Calu3 (cell line): Measurements from ENCODE around the gene MRNIP. TPM values are rescaled to one million over a fixed set of nuclear protein-coding genes. Genes with fewer than 3 reads are reported as not detected.
"Not testable (repeated sequence)": the region's sequence is repeated elsewhere in the genome, so short reads cannot be mapped to it uniquely, and the experiment has no call there.

Experiments used
- BruUV-seq: library from RNA; stranded (reverse); fragments of 400-500 nt; replicated peaks from 2 replicates; lab custom pipeline; 2021; lab: Mats Ljungman, UMichigan
- CTCF ChIA-PET: fragments of 300-600 bp; sonication (Branson Sonifier 250); formaldehyde crosslinking; loops from one replicate; lab custom pipeline; 2022; ENCODE audit warnings: antibody characterized with exemption; lab: Charles Lee
- DNase-seq: peaks from one replicate; pipeline ENCODE4 v3.0.0; 2022
- H3K27ac Mint-ChIP-seq: one replicate; pipeline ENCODE4 v1.8.0; 2022; ENCODE audit warnings: mixed read lengths; ENCODE audit not compliant: unreplicated experiment
- H3K27me3 Mint-ChIP-seq: one replicate; pipeline ENCODE4 v1.8.0; 2022; ENCODE audit warnings: mixed read lengths; ENCODE audit not compliant: unreplicated experiment
- H3K36me3 Mint-ChIP-seq: one replicate; pipeline ENCODE4 v1.8.0; 2022; ENCODE audit warnings: mild to moderate bottlenecking, moderate library complexity, mixed read lengths; ENCODE audit not compliant: insufficient read depth, unreplicated experiment
- H3K4me1 Mint-ChIP-seq: one replicate; pipeline ENCODE4 v1.8.0; 2022; ENCODE audit warnings: mild to moderate bottlenecking, low read depth, mixed read lengths; ENCODE audit not compliant: unreplicated experiment
- H3K4me3 Mint-ChIP-seq: one replicate; pipeline ENCODE4 v1.8.0; 2022; ENCODE audit warnings: mild to moderate bottlenecking, low read depth, moderate library complexity, mixed read lengths; ENCODE audit not compliant: unreplicated experiment
- H3K9me3 Mint-ChIP-seq: one replicate; pipeline ENCODE4 v1.8.0; 2022; ENCODE audit warnings: low read depth, mixed read lengths; ENCODE audit not compliant: unreplicated experiment
- CTCF ChIP-seq: fragments of 200-600 bp; IDR thresholded peaks from one replicate; pipeline ENCODE4 v1.8.0; 2022; ENCODE audit warnings: antibody characterized with exemption; ENCODE audit not compliant: unreplicated experiment
- intact Hi-C: fragments of 100-400 bp; cut with micrococcal nuclease; formaldehyde crosslinking; loops from one replicate; pipeline ENCODE4 v1.10.0; 2022; ENCODE audit not compliant: unreplicated experiment
- total RNA-seq: library from RNA; stranded (reverse); gene quantifications from 2 replicates; pipeline ENCODE4 v1.2.3, GENCODE V29; 2022

Gene MRNIP
- total RNA-seq, 1 experiment from 2014 or later, result 47.1 TPM

GRCh38 chr5:179874136-179874535 lies 15.5 kb upstream of the MRNIP start:
- intact Hi-C loops, result no loop called here
- H3K36me3 Mint-ChIP-seq, result peaks cover 45% of the 10 kb centered on the region
- no peaks in the 10 kb centered on the region for H3K27me3 Mint-ChIP-seq
- H3K4me3 Mint-ChIP-seq, result no peak overlapping the region
- H3K27ac Mint-ChIP-seq, result no peak overlapping the region
- CTCF ChIA-PET, result no interaction called here
- no peaks in the 10 kb centered on the region for H3K4me1 Mint-ChIP-seq
- no peaks in the 10 kb centered on the region for H3K9me3 Mint-ChIP-seq
- no peak for DNase-seq
- no TSS peak for BruUV-seq
- TF ChIP-seq CTCF, result no peak

GRCh38 chr5:179873588-179874110 lies 15.0 kb upstream of the MRNIP start:
- peaks cover 49% of the 10 kb centered on the region for H3K36me3 Mint-ChIP-seq
- CTCF ChIA-PET, result no interaction called here

GRCh38 chr5:179872828-179873575 lies 14.4 kb upstream of the MRNIP start:
- no peaks in the 10 kb centered on the region for H3K27me3 Mint-ChIP-seq
- no TSS peak for BruUV-seq
- no peak overlapping the region for H3K27ac Mint-ChIP-seq
- peaks cover 55% of the 10 kb centered on the region for H3K36me3 Mint-ChIP-seq
- intact Hi-C loops, result no loop called here
- no peak for TF ChIP-seq CTCF
- H3K4me1 Mint-ChIP-seq, result no peaks in the 10 kb centered on the region
- H3K4me3 Mint-ChIP-seq, result no peak overlapping the region
- H3K9me3 Mint-ChIP-seq, result no peaks in the 10 kb centered on the region
- DNase-seq, result no peak
- CTCF ChIA-PET, result no interaction called here

More at GRCh38 chr5:179873588-179874110, 15.0 kb upstream of the MRNIP start:
- no peak for DNase-seq
- no TSS peak for BruUV-seq
- TF ChIP-seq CTCF, result no peak
- Mint-ChIP-seq H3K27me3 (no peaks in the 10 kb centered on the region), H3K9me3 (no peaks in the 10 kb centered on the region), H3K4me1 (no peaks in the 10 kb centered on the region), H3K27ac (no peak overlapping the region), H3K4me3 (no peak overlapping the region)
- intact Hi-C loops, result no loop called here

GRCh38 chr5:179872055-179872827 lies 13.6 kb upstream of the MRNIP start:
- Mint-ChIP-seq H3K27me3 (no peaks in the 10 kb centered on the region), H3K4me1 (no peaks in the 10 kb centered on the region), H3K9me3 (no peaks in the 10 kb centered on the region), H3K4me3 (no peak overlapping the region), H3K36me3 (peaks cover 57% of the 10 kb centered on the region), H3K27ac (no peak overlapping the region)
- CTCF ChIA-PET, result no interaction called here
- no peak for DNase-seq
- BruUV-seq, result no TSS peak
- intact Hi-C loops, result no loop called here
- TF ChIP-seq CTCF, result no peak

GRCh38 chr5:179871533-179871932 lies 12.9 kb upstream of the MRNIP start:
- peaks cover 50% of the 10 kb centered on the region for H3K36me3 Mint-ChIP-seq
- not testable (repeated sequence) for H3K4me3 Mint-ChIP-seq

More at GRCh38 chr5:179871533-179871932, 12.9 kb upstream of the MRNIP start:
- H3K27ac Mint-ChIP-seq, DNase-seq, intact Hi-C loops, BruUV-seq, H3K9me3 Mint-ChIP-seq, H3K27me3 Mint-ChIP-seq, H3K4me1 Mint-ChIP-seq: not testable (repeated sequence)
- CTCF ChIA-PET, result interaction anchor here (1.0 kb wide), 1 partner anchor 10 kb away, joined by 3 read pairs; no protein-coding TSS in a partner anchor
